ENCODE data around the gene CTIF.

The CTIF gene

DNA sequence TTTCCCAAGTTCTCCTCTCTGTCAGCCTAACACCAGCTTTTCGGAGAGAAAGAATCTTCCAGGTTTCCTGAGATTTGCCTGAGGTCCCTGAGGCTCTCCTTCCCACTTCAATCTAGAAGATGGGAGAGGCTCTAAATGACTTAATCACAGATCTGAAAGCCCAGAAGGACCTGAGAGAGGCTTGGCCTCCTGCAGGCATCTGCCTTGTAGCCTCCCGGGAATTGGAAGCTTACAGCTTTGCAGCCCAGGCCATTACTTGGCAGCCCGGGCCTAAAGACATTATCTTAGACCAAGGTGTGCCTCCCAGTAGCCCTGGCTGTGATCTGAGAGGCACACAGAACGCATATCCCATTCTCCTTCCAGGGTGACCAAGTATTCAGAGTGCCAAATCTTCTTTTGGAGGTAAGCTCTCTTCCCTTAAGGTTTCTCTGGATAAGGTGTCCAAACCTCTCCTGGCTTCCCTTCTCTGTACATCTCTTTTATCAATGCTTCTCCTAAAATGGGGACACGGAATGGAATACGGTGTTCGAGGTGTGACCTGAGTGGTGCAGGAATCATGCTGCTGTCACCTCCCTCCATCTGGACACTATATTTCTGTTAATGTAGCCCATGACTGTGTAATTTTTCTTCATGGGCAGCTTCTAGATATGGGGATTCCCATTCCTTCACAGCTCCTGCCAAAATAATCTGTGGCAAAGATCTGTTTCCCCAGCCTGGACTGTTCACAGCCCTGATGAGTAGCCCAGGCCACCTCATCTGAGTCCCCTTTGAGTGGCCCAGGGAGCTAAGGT is 16.0 kb downstream of the CTIF start:
- no peak for DNase-seq

DNA sequence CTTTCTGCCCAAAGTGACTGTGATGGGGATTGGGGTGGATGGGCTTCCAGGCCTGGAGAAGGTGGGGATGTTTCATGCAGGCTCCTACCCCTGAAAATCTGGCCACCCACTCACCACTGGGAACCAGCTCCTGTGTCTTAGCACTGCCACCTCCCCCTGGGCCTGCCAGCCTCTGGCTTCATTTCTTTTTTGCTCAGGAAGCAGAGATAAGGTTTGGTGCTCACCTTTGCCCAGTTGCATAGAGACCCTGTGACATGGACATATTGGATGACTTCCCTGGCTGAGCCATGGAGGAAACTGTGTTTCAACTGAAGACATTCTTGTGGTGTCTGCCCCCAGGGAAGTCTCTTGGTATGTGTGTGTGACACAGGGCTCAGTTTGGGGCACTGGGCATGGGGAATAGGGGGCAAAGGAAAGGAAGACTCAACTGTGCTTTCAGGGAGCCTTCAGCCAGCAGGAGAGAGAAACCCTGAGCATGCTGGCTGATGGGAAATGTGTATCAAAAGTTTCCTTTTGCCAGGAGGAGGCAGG is 16.7 kb downstream of the CTIF start:
- no peak for DNase-seq

DNA sequence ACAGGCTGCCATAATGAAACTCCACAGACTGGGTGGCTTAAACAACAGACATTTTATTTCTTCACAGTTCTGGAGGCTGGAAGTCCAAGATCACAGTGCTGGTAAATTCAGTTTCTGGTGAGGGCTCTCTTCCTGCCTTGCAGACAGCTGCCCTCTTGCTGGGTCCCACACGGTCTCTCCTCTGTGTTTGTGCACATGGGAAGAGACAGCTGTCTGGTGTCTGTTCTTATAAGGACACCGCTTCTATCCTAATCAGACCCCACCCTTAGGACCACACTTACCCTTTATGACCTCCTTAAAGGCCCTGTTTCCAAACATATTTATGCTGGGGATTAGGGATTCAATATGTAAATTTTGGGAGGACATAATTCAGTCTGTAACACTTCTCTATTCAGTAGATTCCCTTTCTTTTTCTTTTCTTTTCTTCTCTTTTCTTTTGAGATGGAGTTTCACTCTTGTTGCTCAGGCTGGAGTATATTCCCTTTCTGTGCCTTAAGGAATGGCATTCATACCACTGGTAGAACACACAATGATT is 18.9 kb downstream of the CTIF start:
- no peak for DNase-seq

DNA sequence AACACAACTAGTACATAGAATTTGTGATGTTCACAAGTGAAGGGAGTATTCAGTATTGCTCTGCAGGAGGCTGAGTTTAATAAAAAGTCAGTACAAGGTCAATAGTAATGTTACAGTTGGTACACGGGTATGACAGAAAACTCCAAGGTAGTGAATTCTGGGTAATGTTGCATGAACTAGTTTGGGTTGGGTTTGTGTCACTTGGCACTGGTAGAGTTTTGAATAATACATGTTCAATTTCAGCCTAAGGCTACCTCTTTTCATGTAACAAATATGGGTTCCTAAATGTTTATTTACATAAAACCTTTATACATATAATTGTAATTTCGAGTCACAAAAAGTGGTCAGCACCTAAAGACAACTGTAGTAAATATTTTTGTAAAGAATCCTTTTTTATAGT is 19.4 kb downstream of the CTIF start:
- DNase-seq = no peak

DNA sequence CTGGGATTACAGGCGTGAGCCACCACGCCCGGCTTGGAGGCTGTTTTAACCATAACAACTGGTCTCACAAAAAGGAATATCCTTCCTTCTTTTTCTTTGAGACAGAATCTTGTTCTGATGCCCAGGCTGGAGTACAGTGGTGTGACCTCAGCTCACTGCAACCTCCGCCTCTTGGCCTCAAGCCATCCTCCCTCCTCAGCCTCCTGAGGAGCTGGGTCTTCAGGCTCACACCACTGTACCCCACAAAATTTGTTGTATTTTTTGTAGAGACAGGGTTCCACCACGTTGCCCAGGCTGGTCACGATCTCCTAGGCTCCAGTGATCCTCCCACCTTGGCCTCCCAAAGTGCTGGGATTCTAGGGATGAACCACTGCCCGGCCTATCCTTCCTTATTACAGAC is 21.7 kb downstream of the CTIF start:
- no peak for DNase-seq

DNA sequence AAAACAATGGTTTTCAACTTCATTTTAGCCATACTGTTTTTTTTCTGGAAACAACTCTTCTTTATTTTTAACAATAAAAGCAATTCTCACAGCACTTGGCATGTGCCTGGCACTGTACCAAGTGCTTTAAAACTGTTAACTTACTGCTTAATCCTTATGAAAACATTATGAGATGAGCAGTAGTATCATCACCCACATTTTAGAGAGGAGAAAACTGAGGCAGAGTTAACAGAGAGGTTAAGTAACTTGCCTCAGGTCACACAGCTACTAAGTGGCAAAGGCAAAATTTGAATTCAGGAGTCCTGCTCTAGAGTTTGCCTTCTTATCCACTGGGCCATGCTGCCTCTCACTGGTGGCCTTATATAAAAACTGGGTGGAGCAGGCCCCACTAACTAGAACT is 23.2 kb downstream of the CTIF start:
- no peak for DNase-seq

DNA sequence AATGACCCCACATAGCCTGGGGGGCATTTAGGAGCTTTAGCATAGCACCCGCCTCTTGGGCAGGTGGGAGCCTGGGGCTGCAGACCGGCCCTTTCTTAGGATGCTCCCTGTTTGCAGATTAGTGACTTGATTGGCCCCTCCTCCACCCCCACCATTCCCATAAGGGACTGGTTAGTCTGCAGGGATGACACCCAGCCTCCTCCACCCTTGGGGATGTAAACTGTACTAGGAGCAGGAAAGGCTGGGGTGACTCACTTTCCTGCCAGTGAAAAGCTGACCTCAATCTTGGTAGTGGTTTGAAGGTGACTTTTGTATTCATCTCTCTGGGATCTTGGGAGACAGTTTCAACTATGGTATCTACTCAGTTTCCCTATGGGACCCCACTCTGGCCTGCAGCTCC is 24.2 kb downstream of the CTIF start:
- DNase-seq = no peak

DNA sequence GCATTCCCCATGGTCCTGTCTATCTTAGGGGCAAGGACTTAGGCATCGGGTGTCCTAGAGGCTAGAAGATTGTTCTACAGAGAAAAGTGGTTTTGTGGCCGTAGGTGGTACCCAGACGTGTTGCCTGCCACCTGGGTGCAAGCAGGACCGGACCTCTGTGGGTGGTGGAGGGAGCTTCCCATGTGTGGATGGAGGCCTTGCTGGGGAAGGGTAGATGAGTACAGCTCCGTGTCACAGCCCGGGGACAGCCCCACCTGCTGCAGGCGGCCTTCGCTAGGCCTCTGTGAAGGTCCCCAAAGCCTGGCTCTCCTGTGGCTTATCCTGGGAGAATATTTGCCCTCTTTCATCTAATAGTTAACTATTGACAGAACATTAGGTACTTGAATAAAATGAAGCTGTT is 25.3 kb downstream of the CTIF start:
- no peak for DNase-seq

DNA sequence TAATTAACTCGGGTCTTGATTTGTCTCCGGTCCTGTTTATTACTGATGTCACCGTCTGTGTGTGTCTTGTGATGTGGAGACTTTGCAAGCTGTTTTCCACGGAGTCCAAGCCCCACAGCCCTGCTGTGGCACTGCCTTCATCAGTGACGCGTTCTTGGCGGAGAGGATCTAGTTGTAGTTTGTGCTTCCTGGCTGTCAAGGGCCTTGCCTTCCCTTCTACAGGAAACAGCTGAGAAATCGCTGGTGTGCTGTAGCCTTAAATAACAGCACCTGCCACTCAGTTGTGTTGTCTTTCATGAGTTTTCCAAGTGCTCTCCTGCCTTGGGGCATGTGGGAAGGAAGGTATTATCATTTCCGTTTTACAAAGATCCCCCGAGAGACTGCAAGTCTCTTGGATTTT is 26.3 kb downstream of the CTIF start:
- DNase-seq = no peak

DNA sequence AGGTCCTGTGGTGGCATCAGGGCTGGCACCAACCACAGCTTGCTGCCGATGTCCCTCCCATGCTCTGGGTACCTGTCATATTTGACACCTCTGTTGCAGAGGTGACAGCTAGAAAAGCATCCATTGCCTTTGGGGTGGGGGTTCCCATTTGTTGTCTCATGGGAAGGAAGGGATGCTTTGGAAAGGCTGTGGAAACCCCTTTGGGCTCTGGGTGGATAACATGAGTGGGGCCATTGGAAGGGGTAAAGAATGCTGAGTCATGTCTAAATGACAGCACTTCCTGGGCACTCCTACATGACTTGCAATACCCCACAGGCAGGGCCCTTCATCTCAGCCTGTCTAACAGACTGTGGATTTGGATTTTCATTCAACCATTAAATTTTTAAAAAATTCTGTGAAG is 27.8 kb downstream of the CTIF start:
- DNase-seq = no peak

DNA sequence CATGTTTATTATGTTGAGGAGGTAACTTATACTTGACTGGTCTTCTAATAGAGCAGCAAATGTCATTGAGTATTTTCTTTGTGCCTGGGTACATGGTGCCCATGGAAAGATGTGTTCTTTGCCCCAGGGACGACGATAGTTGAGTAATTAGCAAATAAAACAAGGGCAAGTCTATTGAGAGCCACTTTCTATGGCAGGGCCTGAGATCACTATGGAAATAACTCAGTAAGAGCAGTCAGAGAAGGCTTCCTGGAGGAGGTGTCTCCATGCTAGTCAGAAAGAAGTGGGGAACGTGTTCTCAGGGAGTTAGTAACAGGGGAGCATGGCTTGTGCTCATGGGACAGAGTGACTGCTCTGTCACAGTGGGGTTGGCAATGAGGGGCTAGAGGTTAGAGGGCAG is 28.6 kb downstream of the CTIF start:
- DNase-seq = no peak

DNA sequence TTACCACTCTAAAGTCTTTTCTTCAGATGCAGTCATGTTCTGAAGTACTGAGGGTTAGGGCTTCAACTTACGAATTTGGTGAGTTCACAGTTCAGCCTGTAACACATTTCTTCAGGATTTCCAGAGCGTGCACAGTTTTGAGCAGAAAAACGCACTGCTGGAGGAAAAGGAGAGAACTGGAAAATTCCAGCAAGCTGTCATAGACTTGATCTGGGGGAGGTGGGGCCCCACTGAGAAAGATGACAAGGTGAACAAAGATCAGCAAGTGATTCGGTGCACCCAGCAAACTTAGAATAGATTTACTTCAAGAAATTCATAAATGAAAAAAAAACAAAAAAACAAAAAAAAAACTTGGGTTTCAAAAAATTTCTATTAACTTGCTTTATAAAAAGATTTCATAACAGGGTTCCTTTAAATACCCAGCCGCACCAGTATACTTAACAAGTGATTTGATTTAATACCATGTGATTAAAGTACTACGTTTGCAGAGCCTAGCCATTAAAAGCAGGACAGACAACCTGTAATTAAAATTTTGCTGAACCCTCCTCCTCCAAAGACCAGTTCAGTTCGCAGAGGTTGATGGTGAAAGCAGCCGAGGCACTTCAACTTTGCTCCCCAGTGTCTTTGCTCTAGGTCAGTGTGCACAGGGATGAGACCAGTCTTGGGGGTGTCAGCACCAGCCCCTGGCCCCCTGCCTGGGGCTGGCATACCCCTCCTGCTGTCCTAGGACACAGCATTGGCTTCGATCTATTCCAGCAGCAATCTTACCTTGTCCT is 30.5 kb downstream of the CTIF start:
- DNase-seq = no peak

DNA sequence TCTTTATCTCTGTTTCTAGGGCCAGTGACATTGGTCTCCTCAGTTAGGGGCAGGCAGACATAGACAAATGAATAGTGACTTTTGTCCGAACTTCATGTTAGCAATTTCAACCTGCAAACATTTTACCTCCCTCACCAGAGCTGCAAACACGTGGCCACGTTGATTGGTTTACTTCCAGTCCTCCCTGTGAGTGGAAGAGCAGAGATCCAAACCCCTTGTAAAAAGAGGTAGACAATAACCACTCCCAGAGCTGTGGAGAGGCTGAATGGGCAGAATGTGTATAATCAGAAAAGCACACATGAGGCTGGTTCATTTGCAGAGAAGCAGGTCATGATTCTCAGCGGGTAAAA is 31.1 kb downstream of the CTIF start:
- no peak for DNase-seq

DNA sequence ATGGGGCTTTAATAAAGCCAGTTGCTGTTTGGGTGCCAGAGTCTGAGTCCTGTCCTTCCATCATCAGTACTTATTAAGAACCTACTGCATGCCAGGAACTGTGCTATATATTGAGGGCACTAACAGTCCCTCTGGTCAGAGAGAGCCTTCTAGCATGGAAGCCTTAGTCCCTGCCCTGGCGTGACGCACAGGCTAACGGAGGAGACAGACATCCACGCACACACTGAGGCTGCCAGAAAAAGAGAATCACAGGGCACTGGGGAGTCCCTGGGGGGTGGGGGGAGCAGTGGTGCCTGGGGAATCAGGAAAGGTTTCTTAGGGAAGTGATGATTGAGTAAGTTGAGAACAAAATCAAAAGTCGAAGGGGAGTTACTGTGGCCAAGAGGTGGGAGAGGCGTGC is 31.5 kb downstream of the CTIF start:
- DNase-seq = no peak

DNA sequence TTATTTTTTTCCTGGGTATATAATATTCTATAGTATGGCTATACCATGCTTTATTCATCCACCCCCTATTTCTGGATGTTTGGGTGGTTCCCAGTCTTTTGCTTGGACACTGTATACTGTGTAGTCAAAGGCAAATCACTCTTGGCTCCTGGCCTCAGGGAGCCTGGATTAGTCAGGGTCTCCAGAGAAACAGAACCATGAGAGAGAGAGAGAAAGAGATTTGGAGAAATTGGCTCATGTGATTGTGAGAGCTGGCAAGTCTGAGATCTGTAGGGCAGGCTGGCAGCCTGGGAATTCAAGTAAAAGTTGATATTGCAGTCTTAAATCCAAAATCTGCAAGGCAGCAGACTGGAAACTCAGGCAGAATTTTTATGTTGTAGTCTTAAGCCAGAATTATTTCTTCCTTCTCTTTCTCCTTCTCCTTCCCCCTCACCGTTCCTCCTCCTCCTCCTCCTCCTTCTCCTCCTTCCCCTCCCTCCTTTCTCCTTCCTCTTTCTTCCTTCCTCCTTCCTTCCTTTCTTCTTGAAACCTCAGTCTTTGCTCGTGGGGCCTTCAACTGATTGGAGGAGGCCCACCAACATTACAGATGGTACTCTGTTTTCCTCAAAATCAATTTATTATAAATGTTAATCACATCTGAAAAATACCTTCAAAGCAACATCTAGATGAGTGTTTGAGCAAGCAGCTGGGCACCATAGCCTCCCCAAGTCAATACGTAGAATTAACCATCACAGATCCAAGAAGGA is 33.0 kb downstream of the CTIF start:
- no peak for DNase-seq

DNA sequence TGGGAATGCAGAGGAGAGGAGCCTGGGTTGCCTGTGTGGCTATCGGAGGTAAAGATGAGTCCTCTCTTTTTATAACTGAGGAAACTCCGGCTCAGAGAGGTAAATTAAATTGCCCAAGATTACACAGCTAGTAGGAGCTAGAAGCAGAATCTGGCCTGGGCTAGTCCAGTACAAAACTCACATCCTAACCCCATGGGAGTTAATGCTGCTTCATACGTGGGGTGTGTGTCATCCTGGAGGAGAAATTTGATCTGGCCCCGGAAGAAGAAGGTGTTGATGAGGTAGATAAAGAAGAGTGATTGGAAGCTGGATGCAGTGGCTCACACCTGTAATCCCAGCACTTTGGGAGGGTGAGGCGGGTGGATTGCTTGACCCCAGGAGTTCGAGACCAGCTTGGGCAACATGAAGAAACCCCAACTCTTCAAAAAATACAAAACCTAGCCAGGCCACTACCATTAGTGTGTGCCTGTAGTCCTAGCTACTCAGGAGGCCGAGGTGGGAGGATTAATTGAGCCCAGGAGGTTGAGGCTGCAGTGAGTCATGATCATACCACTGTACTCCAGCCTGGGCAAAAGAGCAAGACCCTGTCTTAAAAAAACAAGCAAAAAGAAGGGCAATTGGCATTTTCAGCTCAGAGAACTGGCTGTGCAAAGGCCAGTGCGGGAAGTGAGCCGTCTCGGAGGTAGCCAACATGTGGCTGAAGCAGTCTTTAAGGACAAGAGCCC is 33.7 kb downstream of the CTIF start:
- no peak for DNase-seq

DNA sequence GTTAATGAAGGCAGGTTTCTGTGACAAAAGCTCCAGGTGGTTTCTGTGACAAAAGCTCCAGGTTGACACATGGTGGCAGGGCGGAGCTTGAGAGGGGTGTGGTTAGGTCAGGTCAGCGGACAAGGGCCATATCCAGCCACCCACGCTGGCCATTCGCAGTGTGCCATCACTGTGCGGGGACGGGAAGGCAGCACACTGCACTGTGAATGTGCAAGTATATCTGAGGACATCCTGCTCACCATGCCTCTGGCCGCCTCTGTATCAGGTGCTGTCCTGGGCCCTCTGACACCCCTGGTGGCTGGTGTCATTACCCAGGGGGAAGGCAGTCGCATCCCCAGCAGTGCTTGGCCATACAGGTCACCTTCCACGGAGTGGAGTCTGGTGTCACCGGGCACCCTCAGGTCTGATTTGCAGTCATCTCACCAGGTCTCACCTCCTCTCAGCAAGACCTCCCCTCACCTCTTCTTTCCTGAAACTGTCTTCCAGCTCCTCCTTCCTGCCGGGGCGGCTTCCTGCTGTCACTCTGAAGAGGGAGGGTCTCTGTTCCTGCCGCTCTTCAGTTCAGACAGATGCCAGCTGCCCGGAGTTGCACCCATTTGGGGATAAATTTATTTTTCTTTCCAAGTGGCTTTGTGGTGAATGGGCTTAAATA is 34.9 kb downstream of the CTIF start:
- DNase-seq = no peak

DNA sequence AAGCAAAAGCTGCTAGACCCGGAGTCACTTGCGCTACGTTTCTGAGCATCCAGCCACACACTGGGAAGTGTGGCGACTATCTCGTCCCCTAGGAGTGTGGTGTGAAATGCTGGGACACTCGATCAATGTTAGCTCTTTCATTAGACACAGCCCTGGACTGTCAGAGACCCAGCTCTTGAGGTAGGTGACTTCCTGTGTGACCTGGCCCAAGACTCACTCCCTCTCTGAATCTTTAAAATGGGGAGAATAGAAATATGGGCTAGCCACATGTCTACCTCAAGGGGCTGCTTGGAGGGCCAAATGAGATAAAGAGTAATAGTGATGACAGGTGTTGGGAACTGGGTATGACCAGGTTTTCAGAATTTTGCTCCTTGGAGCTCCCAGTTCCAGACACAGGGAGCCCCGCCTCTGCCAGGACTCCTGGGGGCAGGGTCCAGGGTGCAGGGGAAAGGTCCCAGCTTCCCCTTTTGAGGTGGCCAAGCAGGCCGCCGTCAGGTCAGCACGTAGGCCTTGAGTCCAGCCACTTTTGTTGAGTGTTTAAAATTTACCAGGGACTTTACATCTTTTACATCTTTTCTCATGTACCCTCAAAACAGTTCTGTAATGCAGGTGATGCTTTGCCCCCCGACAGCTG is 36.0 kb downstream of the CTIF start:
- DNase-seq = no peak

DNA sequence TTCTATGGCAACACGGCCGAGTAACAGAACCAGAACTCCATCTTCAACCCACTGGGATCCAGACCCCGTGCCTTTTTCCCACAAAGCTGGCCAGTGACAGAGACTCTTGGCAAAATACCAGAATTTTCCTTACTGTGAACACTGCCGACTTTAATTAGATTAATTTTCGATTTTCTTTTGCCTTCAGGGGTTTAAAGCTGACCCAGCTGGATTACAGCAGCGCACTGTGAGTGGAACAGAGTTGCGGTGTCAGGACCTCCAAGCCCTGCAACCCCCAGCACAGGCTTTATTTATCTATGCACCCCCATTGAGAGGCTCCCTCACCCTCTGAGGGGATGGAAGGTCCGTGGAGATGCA is 36.4 kb downstream of the CTIF start:
- no peak for DNase-seq

DNA sequence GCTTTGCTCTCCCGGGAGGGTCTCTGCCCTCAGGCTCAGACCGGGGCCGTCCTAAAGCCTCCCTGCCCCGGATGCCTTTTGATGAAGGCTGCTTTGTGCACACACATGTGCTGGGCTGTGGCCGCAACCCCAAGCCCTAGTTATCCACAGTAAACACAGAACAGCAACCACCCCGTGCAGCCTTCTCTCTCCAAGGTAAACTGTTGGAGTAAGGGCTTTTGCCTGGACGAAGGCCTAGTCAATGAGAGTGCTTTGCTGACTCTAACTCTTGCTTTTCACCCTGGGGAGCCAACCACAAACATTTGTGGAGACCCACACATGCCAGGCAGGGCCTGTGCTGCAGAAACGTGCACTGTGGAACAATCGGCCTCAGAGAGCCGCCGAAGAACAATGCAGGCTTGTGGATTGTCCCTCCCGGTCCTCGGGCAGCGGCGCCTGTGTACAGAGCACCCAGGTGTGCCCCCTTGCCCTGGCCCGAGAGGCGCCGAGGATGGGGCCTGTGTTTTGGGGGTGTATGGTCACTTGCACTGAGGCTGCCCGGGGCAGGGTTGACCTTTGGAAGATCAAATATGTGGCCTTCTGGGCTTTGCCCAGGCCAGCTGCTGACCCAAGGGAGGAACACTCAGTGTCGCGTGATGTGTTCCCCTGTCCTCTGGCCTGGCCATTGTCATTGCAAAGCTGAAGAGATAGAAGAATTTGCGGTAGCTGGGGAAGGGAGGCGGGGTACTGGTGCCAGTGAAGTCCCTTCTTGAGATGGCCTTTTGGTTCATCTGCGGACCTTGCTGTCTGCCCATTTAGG is 37.0 kb downstream of the CTIF start:
- DNase-seq = no peak

DNA sequence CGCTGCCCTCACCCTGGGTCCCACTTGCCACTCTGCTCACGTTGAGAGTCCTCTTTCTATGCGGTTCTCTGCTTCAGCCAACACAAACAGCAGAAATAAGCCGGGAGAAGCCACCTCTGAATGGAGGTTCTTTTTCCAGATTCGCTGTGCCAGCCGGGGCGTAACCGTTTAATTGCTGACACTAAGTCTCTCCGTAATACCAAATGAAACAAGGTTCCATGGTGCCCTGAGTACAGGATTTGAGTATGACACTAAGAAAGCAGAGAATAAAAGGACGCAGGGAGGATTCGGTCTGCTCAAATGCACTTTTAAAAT is 37.6 kb downstream of the CTIF start:
- DNase-seq = no peak

Data from activated CD4-positive, alpha-beta T cell treated with anti-CD3 and anti-CD28 coated beads, Interleukin-2, Interleukin-6, amounts not matched to agents 100 ng/mL and 50 ng/mL, durations not matched to agents 16 hours and 8 hours (primary cell).